WTC11 (cell line): ENCODE data around the gene BNC2.

Experiments used
- ATF6 ChIP-seq: sonication (generic); formaldehyde crosslinking; IDR thresholded peaks from 2 replicates; pipeline ENCODE4 v1.8.1; 2023; ENCODE audit warnings: mild to moderate bottlenecking, missing genetic modification reagents
- CREM ChIP-seq: sonication (generic); formaldehyde crosslinking; IDR thresholded peaks from 2 replicates; pipeline ENCODE4 v1.8.1; 2022; ENCODE audit warnings: mild to moderate bottlenecking, missing genetic modification reagents, moderate library complexity
- IRF2 ChIP-seq: sonication (generic); formaldehyde crosslinking; IDR thresholded peaks from 2 replicates; pipeline ENCODE4 v1.8.0; 2022; ENCODE audit warnings: low read depth, missing genetic modification reagents, borderline replicate concordance
- MAX ChIP-seq: sonication (generic); formaldehyde crosslinking; IDR thresholded peaks from 2 replicates; pipeline ENCODE4 v1.8.0; 2022; ENCODE audit warnings: mild to moderate bottlenecking, missing genetic modification reagents
- NFYB ChIP-seq: sonication (generic); formaldehyde crosslinking; conservative IDR thresholded peaks from 2 replicates; pipeline ENCODE4 v1.8.0; 2022; ENCODE audit warnings: low read depth, missing genetic modification reagents
- TEAD4 ChIP-seq: sonication (generic); formaldehyde crosslinking; IDR thresholded peaks from 2 replicates; pipeline ENCODE4 v1.8.0; 2022; ENCODE audit warnings: mild to moderate bottlenecking, missing genetic modification reagents
- ZBTB21 ChIP-seq: sonication (generic); formaldehyde crosslinking; IDR thresholded peaks from 2 replicates; pipeline ENCODE4 v1.8.1; 2023; ENCODE audit warnings: mild to moderate bottlenecking, missing genetic modification reagents, borderline replicate concordance
- TF ChIP-seq, protein P1 (sequence below): fragments of 200-600 bp; IDR thresholded peaks from 2 replicates; pipeline ENCODE4 v1.8.0; 2022; ENCODE audit warnings: antibody characterized with exemption
- TF ChIP-seq, protein P2 (sequence below): sonication (generic); formaldehyde crosslinking; conservative IDR thresholded peaks from 2 replicates; pipeline ENCODE4 v1.8.1; 2022; ENCODE audit warnings: mild to moderate bottlenecking, missing genetic modification reagents
- TF ChIP-seq, protein P3 (sequence below): sonication (generic); formaldehyde crosslinking; IDR thresholded peaks from 2 replicates; pipeline ENCODE4 v1.8.1; 2023; ENCODE audit warnings: mild to moderate bottlenecking, missing genetic modification reagents, moderate library complexity

GRCh38 chr9:16869882-16870595, 431 bp downstream of the BNC2 start:
- TF ChIP-seq MAX = no peak
- TF ChIP-seq, protein P1, sequence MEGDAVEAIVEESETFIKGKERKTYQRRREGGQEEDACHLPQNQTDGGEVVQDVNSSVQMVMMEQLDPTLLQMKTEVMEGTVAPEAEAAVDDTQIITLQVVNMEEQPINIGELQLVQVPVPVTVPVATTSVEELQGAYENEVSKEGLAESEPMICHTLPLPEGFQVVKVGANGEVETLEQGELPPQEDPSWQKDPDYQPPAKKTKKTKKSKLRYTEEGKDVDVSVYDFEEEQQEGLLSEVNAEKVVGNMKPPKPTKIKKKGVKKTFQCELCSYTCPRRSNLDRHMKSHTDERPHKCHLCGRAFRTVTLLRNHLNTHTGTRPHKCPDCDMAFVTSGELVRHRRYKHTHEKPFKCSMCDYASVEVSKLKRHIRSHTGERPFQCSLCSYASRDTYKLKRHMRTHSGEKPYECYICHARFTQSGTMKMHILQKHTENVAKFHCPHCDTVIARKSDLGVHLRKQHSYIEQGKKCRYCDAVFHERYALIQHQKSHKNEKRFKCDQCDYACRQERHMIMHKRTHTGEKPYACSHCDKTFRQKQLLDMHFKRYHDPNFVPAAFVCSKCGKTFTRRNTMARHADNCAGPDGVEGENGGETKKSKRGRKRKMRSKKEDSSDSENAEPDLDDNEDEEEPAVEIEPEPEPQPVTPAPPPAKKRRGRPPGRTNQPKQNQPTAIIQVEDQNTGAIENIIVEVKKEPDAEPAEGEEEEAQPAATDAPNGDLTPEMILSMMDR = no peak
- no peak for TF ChIP-seq CREM (CRISPR knock-in tag)
- TF ChIP-seq ATF6 (CRISPR knock-in tag) = no peak
- TF ChIP-seq IRF2 (CRISPR knock-in tag) = no peak
- TF ChIP-seq, protein P2, sequence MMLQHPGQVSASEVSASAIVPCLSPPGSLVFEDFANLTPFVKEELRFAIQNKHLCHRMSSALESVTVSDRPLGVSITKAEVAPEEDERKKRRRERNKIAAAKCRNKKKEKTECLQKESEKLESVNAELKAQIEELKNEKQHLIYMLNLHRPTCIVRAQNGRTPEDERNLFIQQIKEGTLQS (CRISPR knock-in tag) = no peak
- TF ChIP-seq, protein P3, sequence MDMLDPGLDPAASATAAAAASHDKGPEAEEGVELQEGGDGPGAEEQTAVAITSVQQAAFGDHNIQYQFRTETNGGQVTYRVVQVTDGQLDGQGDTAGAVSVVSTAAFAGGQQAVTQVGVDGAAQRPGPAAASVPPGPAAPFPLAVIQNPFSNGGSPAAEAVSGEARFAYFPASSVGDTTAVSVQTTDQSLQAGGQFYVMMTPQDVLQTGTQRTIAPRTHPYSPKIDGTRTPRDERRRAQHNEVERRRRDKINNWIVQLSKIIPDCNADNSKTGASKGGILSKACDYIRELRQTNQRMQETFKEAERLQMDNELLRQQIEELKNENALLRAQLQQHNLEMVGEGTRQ (CRISPR knock-in tag) = no peak
- TF ChIP-seq NFYB (CRISPR knock-in tag) = no peak
- no peak for TF ChIP-seq TEAD4 (CRISPR knock-in tag)
- TF ChIP-seq ZBTB21 (CRISPR knock-in tag) = no peak
